NCI-H187 treated with DMSO at 0.1 percent for 48 hours (cell line): Measurements from ENCODE around the gene C14orf93.

Source experiments
- DNase-seq: peaks from one replicate; lab custom pipeline; 2025; lab: John Stamatoyannopoulos, UW

The C14orf93 gene, protein sequence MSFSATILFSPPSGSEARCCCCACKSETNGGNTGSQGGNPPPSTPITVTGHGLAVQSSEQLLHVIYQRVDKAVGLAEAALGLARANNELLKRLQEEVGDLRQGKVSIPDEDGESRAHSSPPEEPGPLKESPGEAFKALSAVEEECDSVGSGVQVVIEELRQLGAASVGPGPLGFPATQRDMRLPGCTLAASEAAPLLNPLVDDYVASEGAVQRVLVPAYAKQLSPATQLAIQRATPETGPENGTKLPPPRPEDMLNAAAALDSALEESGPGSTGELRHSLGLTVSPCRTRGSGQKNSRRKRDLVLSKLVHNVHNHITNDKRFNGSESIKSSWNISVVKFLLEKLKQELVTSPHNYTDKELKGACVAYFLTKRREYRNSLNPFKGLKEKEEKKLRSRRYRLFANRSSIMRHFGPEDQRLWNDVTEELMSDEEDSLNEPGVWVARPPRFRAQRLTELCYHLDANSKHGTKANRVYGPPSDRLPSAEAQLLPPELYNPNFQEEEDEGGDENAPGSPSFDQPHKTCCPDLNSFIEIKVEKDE

DNA sequence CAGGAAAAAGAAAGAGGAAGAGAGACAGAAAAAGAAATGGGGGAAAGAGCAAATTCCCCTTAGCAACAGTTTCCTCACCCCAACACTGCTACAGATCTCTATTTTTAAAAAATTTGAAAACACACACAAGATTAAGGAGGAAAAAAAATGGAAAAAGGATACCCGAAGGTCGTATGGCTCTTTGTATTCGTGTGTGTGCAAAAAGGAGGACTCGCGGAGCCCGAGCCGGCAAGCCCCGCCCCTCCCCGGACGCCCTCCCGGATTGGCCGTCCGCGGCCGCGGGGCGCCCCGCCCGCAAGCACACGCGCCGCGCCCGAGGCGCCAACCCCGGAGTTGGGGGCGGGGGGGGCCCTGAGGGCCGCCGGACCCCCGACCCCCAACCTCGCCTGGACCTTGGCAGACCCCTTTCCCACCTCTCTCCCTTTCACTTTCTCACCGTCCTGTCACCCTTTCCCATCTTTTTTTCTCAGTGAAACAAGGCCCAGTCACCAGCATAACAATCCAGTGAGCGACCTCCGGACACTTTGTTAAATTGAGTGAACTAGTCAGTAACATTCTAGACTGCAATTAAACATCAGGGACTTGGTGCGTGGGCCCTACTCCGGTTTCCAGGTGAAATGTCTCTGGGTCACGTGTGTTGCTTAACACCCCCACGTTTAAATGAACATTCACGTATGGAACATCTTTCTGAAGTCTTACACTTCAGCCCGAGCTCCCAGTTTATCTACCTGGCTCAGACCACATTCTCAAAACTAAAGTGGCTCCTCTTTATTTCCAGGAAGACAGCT, at the start of gene C14orf93:
TSS of gene C14orf93 (minus strand) at position 205 of the 788 bp plus-strand sequence. CDS start 11,120 bp downstream, outside the sequence.
- no peak for DNase-seq

DNA sequence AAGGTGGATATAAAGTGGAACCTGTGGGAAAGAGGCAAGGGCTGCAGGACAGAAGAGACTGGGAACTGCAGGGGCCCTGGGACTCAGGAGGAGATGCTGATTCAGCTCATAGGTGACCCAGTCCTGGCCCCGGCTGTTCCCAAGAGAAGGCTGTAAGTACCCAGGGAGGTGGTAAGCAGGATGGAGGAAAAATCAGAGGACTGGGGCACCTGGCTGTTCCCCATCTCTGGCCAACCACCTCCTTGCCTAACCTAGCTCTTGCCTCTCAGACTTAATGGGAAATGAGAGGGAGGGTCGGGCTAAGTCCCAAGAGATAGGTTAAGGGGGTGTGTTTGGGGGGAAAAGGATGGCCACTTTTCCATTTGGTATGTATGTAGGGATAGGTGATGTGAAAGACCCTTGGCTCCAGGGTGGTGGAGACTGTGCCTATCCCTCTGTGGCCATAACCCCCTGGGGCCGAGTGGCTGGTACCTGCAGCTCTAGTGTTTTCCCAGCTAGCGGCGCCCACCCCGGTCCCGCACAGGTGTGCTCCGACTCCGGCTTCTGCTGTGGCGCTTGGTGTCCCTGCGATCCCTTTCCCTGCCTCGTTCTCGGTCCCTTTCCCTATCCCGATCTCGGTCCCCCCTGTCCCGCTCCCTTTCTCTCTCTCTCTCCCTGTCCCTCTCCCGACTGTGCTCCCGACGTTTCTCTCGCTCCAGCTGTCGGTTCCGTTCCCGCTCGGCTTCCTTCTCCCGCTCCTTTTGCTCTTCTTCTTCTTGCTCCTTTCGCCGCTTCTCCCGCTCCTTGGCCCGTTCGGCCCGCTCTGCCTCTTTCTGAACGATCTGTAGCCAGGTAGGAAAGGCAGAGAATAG, 48.9 kb upstream of the C14orf93 start:
- DNase-seq, result no peak

DNA sequence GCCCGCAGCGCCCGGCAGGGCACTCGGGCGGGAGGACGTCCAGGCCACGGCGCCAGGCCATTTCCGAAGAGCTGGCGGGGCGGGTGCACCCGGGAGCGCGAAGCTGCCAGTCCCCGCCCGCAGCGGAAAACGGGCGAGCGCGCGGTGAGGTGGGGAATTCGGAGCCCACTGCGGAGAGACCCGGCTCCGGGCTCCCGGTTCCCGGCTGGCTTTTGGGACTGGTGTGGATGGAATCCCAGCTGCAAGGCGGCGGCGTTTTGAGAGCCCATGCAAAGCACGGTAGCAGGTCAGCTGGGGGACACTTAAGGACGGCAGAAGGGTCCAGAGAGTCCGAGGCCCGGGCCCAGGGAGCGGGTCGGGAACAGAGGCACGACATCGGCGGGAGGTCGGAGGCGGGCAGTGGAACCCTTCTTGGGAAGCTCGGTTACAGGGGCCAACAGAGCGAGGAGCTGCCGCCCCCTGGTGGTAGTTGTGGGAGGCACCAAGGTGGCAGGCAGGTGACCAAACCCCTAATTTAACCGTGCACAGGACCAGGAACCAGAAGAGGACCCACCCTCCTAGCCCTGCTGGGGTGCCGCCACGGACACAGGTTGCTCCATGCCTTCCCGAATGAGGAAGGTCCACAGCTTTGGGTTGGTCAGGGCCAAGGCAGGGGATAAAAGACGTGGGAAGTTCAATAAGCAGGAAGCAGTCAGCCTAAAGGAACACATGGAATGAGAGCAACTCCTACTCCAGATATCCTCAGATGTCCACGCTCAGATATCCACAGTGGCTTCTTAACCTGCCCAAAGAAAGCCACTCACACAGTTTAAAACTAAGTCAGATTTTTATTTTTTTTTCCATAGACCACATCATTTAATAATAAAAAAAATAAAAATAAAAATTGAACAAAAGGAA, 48.1 kb upstream of the C14orf93 start:
- no peak for DNase-seq

DNA sequence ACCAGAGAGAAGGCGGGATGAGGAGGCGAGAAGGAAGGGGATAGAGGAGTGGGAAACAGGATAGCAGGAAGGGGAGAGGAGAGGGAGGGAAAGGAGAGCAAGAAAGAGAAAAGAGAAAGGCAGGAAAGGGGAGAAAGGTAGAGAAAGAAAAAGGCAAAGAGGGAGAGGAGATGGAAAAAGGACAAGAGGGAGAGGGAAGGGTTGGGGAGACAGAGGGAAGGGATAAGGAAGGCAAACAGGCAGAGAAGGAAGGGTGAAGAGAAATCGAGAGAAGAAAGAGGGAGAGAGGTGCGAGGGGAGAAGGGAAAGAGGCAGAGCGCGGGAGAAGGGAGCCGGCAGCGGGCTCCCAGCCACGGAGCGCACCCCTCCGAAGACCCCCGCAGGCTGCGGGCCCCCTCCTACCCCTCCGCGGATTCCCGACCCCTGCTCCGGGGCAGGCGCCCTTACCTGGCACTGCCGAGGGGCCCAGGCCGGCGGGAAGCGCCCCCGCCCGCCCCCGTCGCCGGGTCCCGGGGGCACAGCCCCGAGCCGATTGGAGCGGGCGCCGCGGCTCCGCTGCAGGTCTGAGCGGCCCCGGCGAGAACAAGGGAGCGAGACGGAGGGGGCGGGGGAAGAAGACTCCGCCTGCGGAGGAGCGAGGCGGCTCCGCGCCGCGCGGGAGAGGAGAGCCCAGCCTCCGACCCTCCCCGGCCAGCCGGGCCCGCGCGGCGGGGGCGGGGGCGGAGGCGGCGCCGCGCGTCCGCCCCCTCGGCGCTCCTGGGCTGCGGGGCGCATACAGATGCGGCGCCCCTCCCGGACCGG, 47.2 kb upstream of the C14orf93 start, which contains the start of gene CDH24:
TSS of gene CDH24 (minus strand) at position 565 of the 801 bp plus-strand sequence. CDS start 1,787 bp downstream, outside the sequence.
- no peak for DNase-seq

DNA sequence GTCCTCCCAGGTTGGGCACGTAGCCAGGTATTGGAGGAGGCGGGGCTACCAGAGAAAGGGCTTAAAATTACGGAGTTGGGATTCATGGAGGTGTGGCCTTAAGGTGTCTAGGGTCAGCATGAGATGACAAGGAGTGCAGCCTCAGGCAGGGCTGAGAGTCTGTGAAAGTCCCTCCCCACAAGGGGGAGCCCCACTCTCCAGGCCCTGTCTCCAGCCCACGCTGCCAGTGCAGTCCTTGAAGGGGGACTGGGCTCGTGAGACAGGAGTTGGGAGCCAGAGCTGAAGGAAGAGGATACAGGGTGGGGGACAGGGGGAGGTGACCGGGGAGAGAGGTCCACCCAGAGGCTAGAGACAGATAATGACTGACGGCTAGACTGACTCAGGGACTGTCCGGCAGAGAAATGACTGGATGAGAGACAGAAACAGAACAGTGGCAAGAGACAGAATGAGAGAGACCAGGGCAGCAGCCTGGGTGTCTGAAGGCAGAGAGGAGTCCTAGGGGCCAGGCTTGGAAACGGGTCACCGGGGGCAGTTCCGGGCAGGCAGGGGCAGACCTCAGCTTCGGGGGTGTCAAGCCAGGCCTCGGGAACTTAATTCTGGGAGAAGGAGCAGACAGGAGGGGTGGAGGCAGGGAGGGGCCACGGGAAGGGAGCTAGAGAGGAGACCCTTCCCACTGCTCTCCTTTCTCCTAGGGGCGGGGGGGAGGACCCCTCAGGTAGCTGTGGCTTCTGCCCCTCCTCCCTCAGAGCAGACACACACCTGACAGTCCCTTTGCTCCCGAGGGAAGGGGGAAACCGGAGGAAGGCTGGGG, 46.4 kb upstream of the C14orf93 start:
- no peak for DNase-seq

DNA sequence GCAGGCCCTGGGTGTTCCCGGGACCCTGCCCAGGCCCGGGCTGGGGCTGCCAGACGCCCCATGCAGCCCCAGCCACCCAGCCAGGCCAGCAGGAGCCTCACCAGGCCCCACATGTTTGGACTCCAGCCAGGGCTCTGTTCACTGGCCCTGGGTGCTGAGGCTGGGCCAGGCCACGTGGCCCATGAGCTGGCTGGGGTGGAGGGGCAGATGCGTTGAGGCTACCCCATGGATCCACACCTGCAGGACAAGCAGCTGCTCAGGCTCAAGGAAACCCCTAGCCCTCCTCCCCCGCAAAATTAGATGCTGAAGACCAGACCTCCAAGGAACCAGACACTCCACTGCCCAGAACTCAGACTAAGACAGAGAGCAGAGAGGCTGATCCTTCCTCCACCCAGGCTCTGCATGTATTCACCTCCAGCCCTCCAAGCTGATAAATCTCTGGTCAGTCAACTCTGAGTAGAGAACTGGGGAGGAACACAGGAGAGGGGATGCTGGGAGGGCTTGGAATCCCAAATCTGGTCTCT, 45.7 kb upstream of the C14orf93 start:
- no peak for DNase-seq

DNA sequence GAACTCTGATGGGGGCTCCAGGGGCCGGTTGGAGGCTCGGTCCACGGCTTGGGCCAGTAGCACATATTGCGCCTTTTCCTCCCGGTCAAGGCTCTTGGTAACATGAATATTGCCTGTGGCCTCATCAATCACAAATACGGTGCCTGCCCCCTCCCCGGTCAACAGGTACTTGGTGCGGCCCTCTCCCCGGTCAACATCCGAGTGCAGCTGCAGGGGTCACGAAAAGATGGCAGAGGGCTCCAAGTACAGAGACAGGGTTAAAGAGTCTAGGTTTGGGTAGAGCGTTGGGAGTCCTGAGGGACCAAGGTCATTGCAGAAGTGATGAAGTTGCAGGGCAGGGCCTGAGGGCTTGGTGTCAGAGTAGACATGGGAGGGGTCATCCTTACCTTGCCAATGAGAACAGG, 45.2 kb upstream of the C14orf93 start:
- no peak for DNase-seq

DNA sequence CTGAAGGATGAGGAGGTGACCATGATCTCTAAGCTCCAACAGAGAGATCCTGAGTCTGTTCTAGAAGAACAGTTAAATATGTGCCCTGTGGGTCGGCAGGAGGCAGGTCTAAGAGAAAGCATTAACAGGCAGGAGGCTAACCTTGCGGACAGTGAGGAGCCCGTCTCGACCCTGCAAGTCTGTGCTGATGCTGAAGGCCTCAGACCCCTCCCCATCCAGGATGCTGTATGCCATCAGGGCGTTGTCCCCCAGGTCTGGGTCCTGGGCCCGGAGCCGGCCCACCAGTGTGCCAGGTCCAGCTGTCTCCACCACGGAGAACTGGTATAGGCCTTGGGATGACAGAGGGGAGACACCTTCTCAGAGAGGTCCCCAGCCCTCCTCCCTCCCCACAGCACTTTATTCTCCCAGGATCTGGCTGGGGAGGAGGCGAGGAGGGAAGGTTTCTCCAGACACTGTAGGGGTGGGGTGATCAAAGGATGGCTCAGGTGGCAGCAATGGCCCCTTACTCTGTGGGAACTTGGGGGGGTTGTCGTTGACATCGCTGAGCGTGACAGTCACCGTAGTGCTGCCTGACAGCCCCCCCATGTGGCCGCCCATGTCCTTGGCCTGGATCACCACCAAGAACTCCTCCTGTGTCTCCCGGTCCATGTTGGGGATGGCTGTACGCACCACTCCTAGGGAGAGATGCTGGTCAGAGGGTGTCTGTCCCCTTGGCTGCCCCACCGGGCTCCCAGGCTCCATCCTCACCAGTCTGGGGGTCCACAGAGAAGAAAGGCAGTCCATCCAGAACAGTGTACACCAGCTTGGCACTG, 44.3 kb upstream of the C14orf93 start:
- no peak for DNase-seq

DNA sequence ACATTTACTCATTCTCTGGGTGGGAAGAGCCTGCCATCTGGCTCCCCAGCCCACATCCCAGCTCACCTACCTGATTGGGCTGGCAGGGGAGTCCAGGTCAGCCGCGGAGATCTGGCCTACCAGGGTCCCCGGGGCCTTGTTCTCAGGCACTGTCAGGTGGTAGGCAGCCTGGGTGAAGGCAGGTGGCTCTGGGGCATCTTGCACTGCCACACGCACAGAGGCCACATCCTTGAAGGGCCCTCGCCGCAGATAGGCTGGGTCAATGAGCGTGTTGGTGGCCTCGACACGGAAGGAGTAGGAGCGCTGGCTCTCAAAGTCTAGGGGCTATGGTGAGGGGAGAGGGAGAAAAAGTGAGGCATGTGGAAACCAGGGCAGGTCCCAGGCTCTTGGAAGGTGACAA, 43.5 kb upstream of the C14orf93 start:
- DNase-seq, result no peak

DNA sequence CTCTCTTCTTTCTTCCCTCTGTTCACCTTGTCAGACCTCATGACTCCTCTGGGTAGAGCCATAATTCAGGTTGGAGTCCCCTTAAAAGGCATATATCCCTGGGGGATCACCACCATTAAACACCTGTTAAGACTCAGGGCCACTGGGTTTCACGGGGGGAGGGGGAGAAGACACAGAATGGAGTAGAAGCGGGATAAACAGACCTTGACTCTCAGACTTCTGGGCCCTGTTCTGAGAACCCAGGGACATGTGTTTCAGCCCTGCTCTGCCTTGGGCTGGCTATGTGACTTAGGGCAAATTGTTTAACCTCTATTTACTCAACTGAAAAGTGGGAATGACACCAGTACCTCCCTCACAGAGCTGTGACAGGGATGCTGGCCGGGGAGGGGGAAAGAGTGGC, 42.7 kb upstream of the C14orf93 start:
- DNase-seq, result no peak

DNA sequence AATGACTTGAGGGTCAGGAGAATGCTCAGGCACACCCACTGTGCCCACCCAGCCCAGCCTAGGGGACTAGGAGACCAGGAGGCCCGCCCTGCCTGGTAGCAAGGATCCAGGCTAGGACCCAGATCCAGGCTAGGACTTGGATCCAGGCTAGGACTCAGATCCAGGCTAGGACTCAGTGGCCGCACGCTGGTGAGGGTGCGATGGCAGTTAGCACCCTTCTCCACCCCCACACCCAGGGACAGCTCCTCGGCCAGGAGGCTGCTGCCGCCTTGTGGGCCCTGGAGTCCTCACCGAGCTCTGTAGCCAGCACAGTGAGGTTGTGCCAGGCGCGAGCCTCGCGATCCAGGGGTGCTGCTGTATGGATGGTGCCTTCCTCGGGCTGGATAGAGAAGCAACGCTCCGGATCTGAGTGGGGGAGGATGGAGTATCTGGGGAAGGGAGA, 42.3 kb upstream of the C14orf93 start:
- no peak for DNase-seq

DNA sequence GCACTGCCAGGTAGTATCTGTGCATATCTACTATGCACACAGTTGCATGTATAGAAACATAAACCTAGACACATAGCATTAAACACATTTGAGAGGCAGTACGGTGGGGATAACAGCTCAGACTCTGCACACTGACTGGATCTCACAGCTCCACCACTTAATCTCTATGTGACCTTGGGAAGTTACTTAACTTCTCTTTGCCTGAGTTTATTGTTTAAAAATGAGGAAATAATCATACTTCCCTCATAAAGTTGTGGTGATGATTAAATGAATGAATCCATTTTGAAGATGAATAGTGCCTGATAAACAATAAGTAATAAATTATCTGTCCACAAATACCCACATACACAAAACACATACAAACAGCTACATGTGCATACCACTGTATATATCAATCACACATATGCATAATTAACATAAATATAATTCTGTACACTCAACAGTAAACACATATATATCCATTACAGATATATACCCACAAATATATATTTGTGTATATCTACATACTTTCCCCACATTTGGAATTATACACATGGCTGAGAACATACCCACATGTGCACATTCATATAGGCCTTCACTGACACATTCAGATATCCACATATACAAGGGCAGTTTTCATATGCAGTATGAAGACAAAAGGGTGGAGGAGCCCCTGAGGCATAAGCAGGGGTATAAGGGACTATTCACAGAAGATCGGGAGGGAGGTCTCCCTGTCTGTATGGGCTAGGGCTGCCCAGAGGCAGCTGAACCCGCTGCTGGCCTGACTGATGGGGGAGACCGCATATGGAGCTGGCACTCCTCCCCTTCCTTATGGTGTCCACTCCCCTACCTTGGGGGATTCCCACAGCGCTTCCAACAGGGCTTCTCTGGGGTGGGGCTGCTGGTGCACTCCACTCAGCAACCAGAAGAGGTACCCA, 41.5 kb upstream of the C14orf93 start:
- no peak for DNase-seq

DNA sequence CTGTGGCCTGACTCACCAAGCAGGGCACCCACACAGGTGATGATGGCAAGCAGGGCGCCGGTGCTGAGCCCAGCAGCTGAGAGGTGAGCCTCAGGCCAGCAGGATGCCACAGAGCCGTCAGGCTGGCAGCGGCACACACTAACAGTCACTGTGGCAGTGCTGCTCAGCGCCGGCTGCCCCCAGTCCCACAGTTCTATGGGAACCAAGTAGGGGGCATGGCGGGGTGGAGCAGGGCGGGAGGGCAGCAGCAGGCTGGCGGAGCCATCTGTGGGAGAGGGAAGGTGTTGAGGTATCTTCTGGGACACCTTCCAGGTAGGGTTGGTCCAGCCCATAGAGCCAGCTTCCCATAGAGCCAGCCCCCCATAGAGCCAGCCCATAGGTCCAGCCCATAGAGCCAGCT, 39.1 kb upstream of the C14orf93 start:
- DNase-seq, result no peak

DNA sequence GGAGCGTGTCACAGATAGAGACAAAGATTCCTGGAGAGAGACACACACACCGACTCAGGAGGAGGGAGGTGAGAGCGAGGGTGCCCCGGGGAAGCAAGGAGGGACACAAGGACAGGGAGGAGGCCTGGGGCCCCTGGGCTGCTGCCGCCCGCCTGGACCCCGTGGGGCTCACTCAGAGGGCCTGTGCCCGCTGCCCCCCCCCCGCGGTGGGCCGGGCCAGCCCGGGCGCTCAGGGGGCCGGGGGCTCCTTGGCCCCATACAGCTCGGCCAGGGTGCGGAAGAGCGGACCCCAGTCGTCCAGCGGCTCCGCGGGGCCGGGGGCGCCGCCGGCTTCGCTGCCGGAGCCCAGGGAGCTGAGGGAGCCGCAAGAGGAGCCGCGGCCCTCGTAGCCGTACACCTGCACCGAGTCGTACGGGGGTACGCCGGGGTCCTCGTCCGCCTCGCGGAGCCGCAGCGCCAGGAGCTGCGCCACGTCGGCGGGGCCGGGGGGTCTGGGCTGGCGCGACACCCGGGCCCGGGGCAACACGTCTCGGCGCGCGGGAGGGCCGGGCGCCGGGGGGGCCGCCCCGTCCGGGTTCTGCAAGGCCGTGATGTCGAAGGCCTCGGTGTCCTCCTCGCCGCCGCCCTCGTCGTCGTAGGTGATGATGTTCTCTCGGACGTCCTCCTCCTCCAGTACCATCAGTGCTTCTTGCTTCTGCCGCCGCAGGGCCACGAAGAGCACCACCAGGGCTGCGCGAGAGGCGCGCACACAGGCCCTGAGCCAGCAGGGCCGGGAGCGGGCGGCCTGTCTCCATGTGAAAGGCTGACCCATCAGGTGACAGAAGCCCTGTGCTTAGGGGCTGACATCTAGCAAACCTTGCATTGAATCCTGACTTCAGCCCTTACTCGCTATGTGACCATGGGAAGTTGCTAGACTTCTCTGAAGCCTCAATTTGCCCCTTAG, 38.1 kb upstream of the C14orf93 start:
- no peak for DNase-seq

DNA sequence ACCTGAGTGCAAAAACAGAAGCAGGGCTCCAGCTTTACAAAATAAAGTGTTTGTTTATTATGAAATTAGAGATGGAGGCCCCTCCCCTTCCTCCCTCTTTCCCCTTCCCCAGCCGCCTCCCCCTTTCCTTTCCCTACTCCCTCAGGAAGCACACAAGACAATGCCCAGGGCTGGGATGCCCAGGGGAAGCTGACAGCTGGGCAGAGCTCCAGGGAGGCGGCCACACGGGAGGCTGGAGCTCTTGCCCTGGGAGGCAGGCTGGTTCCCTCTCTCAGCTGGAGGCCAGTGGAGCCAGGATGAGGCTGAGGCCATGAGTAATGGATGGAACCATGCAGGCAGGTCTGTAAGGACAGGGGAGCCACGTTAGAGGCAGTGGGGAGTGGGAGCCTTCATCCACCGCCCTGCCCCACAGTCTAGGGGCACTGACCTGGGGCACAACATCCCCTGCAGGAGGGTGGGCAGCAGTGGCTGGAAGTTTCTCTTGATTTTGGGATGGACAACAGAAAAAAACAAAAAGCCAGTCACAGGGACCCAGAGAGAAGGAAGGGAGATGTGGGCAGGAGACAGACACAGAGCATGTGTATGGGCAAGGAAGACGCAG, 37.2 kb upstream of the C14orf93 start:
- DNase-seq, result no peak
